Measurements from ENCODE around the gene B3GNT8.

Gene B3GNT8

GRCh38 chr19:41413947-41414346, 13.2 kb downstream of the B3GNT8 start:
- TF ChIP-seq GATA3 (IDR thresholded peaks at IDR 0.05; ENCODE audit: low read depth, low read length) = no peak
- no peak for TF ChIP-seq GATA2 (IDR thresholded peaks at IDR 0.05; ENCODE audit: low read depth, low read length)

- TF ChIP-seq GATA3 (IDR thresholded peaks at IDR 0.05; ENCODE audit: low read depth, low read length) (no peak), GATA2 (IDR thresholded peaks at IDR 0.05; ENCODE audit: low read depth, low read length) (no peak)
Measured at GRCh38 chr19:41412953-41413352, 14.2 kb downstream of the B3GNT8 start.

GRCh38 chr19:41411968-41412265, 15.3 kb downstream of the B3GNT8 start:
- TF ChIP-seq GATA2 (IDR thresholded peaks at IDR 0.05; ENCODE audit: low read depth, low read length) (no peak), GATA3 (IDR thresholded peaks at IDR 0.05; ENCODE audit: low read depth, low read length) (no peak)

GRCh38 chr19:41411100-41411967, 15.8 kb downstream of the B3GNT8 start:
- TF ChIP-seq GATA2 (IDR thresholded peaks at IDR 0.05; ENCODE audit: low read depth, low read length) (no peak), GATA3 (IDR thresholded peaks at IDR 0.05; ENCODE audit: low read depth, low read length) (no peak)

- TF ChIP-seq GATA2 (IDR thresholded peaks at IDR 0.05; ENCODE audit: low read depth, low read length) (no peak), GATA3 (IDR thresholded peaks at IDR 0.05; ENCODE audit: low read depth, low read length) (no peak)
Measured at GRCh38 chr19:41410336-41411054, 16.7 kb downstream of the B3GNT8 start.

GRCh38 chr19:41409288-41409687, 17.9 kb downstream of the B3GNT8 start:
- no peak for TF ChIP-seq GATA2 (IDR thresholded peaks at IDR 0.05; ENCODE audit: low read depth, low read length)
- TF ChIP-seq GATA3 (IDR thresholded peaks at IDR 0.05; ENCODE audit: low read depth, low read length) = no peak

GRCh38 chr19:41408256-41408655, 18.9 kb downstream of the B3GNT8 start:
- TF ChIP-seq GATA2 (IDR thresholded peaks at IDR 0.05; ENCODE audit: low read depth, low read length) (no peak), GATA3 (IDR thresholded peaks at IDR 0.05; ENCODE audit: low read depth, low read length) (no peak)

GRCh38 chr19:41407271-41407670, 19.9 kb downstream of the B3GNT8 start:
- TF ChIP-seq GATA2 (IDR thresholded peaks at IDR 0.05; ENCODE audit: low read depth, low read length) = no peak
- TF ChIP-seq GATA3 (IDR thresholded peaks at IDR 0.05; ENCODE audit: low read depth, low read length) = no peak

- TF ChIP-seq GATA2 (IDR thresholded peaks at IDR 0.05; ENCODE audit: low read depth, low read length) = no peak
- no peak for TF ChIP-seq GATA3 (IDR thresholded peaks at IDR 0.05; ENCODE audit: low read depth, low read length)
Measured at GRCh38 chr19:41405776-41406175, 21.4 kb downstream of the B3GNT8 start.

GRCh38 chr19:41403181-41403970, 23.8 kb downstream of the B3GNT8 start:
- TF ChIP-seq GATA2 (IDR thresholded peaks at IDR 0.05; ENCODE audit: low read depth, low read length) (no peak), GATA3 (IDR thresholded peaks at IDR 0.05; ENCODE audit: low read depth, low read length) (no peak)

- TF ChIP-seq GATA3 (IDR thresholded peaks at IDR 0.05; ENCODE audit: low read depth, low read length) = no peak
- no peak for TF ChIP-seq GATA2 (IDR thresholded peaks at IDR 0.05; ENCODE audit: low read depth, low read length)
Measured at GRCh38 chr19:41402010-41402409, 25.2 kb downstream of the B3GNT8 start.

GRCh38 chr19:41401483-41401882, 25.7 kb downstream of the B3GNT8 start:
- no peak for TF ChIP-seq GATA3 (IDR thresholded peaks at IDR 0.05; ENCODE audit: low read depth, low read length)

GRCh38 chr19:41399525-41399924, 27.6 kb downstream of the B3GNT8 start:
- TF ChIP-seq GATA3 (IDR thresholded peaks at IDR 0.05; ENCODE audit: low read depth, low read length) = no peak
- TF ChIP-seq GATA2 (IDR thresholded peaks at IDR 0.05; ENCODE audit: low read depth, low read length) = no peak

GRCh38 chr19:41399091-41399490, 28.1 kb downstream of the B3GNT8 start:
- TF ChIP-seq GATA3 (IDR thresholded peaks at IDR 0.05; ENCODE audit: low read depth, low read length) (no peak), GATA2 (IDR thresholded peaks at IDR 0.05; ENCODE audit: low read depth, low read length) (no peak)

All from SH-SY5Y (cell line).